Measurements from ENCODE around the gene CCDC137. TPM values are rescaled to one million over a fixed set of nuclear protein-coding genes. Genes with fewer than 3 reads are reported as not detected.

Gene CCDC137
- total RNA-seq, 4 donors from 2014 or later, result 10.9 to 35.7 (median 14.4) TPM

GRCh38 chr17:81705518-81706231 lies 39.1 kb downstream of the CCDC137 start:
- WGBS, 2 donors, result 90 to 93% methylated on average over 30 of the region's 30 CpGs
- H3K36me3 ChIP-seq, result peaks cover 0 to 49% (median 4%) of the 10 kb centered on the region in 3 donors
- H3K4me1 ChIP-seq, result peaks cover 0 to 40% (median 29%) of the 10 kb centered on the region in 4 donors
- no peak overlapping the region for H3K27ac ChIP-seq
- no peaks in the 10 kb centered on the region for H3K9me3 ChIP-seq
- no peak for DNase-seq (ENCODE audit: low spot score in 2 of 2)
- TF ChIP-seq POLR2A (IDR thresholded peaks at IDR 0.05) (no peak), EP300 (IDR thresholded peaks at IDR 0.05) (no peak), CTCF (IDR thresholded peaks at IDR 0.05) (no peak)
- no peaks in the 10 kb centered on the region for H3K27me3 ChIP-seq
- H3K4me3 ChIP-seq, result no peak overlapping the region

- Histone ChIP-seq H3K4me1 (peaks cover 0 to 40% (median 32%) of the 10 kb centered on the region in 4 donors), H3K36me3 (peaks cover 0 to 44% (median 4%) of the 10 kb centered on the region in 3 donors), H3K27ac (no peak overlapping the region), H3K27me3 (no peaks in the 10 kb centered on the region), H3K9me3 (no peaks in the 10 kb centered on the region), H3K4me3 (no peak overlapping the region)
- no peak for DNase-seq (ENCODE audit: low spot score in 2 of 2)
- TF ChIP-seq POLR2A (IDR thresholded peaks at IDR 0.05) (no peak), CTCF (IDR thresholded peaks at IDR 0.05) (no peak), EP300 (IDR thresholded peaks at IDR 0.05) (no peak)
- 92 to 94% methylated on average over 17 of the region's 17 CpGs for WGBS, 2 donors
These were observed 39.7 kb downstream of the CCDC137 start for GRCh38 chr17:81706232-81706611.

- Histone ChIP-seq H3K36me3 (peaks cover 0 to 37% (median 4%) of the 10 kb centered on the region in 3 donors), H3K9me3 (no peaks in the 10 kb centered on the region), H3K27me3 (no peaks in the 10 kb centered on the region), H3K4me3 (no peak overlapping the region), H3K27ac (no peak overlapping the region), H3K4me1 (peaks cover 0 to 39% (median 30%) of the 10 kb centered on the region in 4 donors)
- TF ChIP-seq CTCF (IDR thresholded peaks at IDR 0.05) (peak in 1 of 5 experiments; percentile 11), EP300 (IDR thresholded peaks at IDR 0.05) (no peak)
- no peak for DNase-seq (ENCODE audit: low spot score in 2 of 2)
- 93% methylated on average over 53 to 54 of the region's 54 CpGs for WGBS, 2 donors
These were observed 40.5 kb downstream of the CCDC137 start for GRCh38 chr17:81706757-81707624.

GRCh38 chr17:81707725-81708646 lies 41.4 kb downstream of the CCDC137 start:
- no peak for DNase-seq (ENCODE audit: low spot score in 2 of 2)
- TF ChIP-seq CTCF (IDR thresholded peaks at IDR 0.05), result no peak
- TF ChIP-seq EP300 (IDR thresholded peaks at IDR 0.05), result no peak
- TF ChIP-seq POLR2A (IDR thresholded peaks at IDR 0.05), result no peak
- H3K27ac ChIP-seq, result no peak overlapping the region
- H3K9me3 ChIP-seq, result no peaks in the 10 kb centered on the region
- H3K27me3 ChIP-seq, result no peaks in the 10 kb centered on the region
- peaks cover 0 to 38% (median 29%) of the 10 kb centered on the region in 4 donors for H3K4me1 ChIP-seq
- WGBS, 2 donors, result 83 to 93% methylated on average over 9 to 25 of the region's 25 CpGs
- no peak overlapping the region for H3K4me3 ChIP-seq
- peaks cover 0 to 37% (median 4%) of the 10 kb centered on the region in 3 donors for H3K36me3 ChIP-seq
